HepG2 (cell line): Measurements from ENCODE around the gene BMX. TPM values are rescaled to one million over a fixed set of nuclear protein-coding genes. Genes with fewer than 3 reads are reported as not detected.

Source experiments
- CHD2 ChIP-seq: IDR thresholded peaks from 2 replicates; pipeline ENCODE4 v1.6.1; 2011; ENCODE audit warnings: low read depth, low read length, improper control_type of control experiment
- EED ChIP-seq: sonication (generic); formaldehyde crosslinking; IDR thresholded peaks from 2 replicates; pipeline ENCODE4 v1.5.0; 2020; ENCODE audit warnings: mild to moderate bottlenecking, missing genetic modification reagents
- EHMT2 ChIP-seq: fragments of 200-600 bp; sonication (generic); IDR thresholded peaks from 2 replicates; pipeline ENCODE4 v1.7.0; 2017; ENCODE audit warnings: antibody characterized with exemption, low read depth, low read length, borderline replicate concordance
- FOXC1 ChIP-seq: sonication (generic); formaldehyde crosslinking; IDR thresholded peaks from 2 replicates; pipeline ENCODE4 v1.8.0; 2022; ENCODE audit warnings: mild to moderate bottlenecking, missing genetic modification reagents, borderline replicate concordance
- GPBP1L1 ChIP-seq: sonication (generic); formaldehyde crosslinking; IDR thresholded peaks from 2 replicates; pipeline ENCODE4 v1.5.0; 2020; ENCODE audit warnings: mild to moderate bottlenecking, missing genetic modification reagents
- KDM5A ChIP-seq: fragments of 200-600 bp; sonication (generic); IDR thresholded peaks from 2 replicates; pipeline ENCODE4 v1.7.0; 2018; ENCODE audit warnings: antibody characterized with exemption, mild to moderate bottlenecking, low read length, borderline replicate concordance
- POGZ ChIP-seq: sonication (generic); formaldehyde crosslinking; IDR thresholded peaks from 2 replicates; pipeline ENCODE4 v1.4.0; 2020; ENCODE audit warnings: mild to moderate bottlenecking, missing genetic modification reagents
- RAD21 ChIP-seq: fragments of 450-650 bp; formaldehyde crosslinking; IDR thresholded peaks from 2 replicates; pipeline ENCODE4 v1.5.0; 2020; ENCODE audit warnings: mild to moderate bottlenecking
- TOE1 ChIP-seq: sonication (generic); formaldehyde crosslinking; IDR thresholded peaks from 2 replicates; pipeline ENCODE4 v1.4.0; 2020; ENCODE audit warnings: mild to moderate bottlenecking, missing genetic modification reagents
- ZNF33A ChIP-seq: sonication (generic); formaldehyde crosslinking; IDR thresholded peaks from 2 replicates; pipeline ENCODE4 v1.5.1; 2020; ENCODE audit warnings: missing genetic modification reagents, mild to moderate bottlenecking, moderate library complexity, borderline replicate concordance
- ZNF580 ChIP-seq: IDR thresholded peaks from 2 replicates; pipeline ENCODE4 v1.6.1; 2016; ENCODE audit warnings: low read depth, borderline replicate concordance
- polyA plus RNA-seq, 8 experiments: library from polyadenylated mRNA; depleted of rRNA in 3 of 8; stranded (reverse) in 7 of 8; unstranded in 1 of 8; fragments of >200 nt; fragmentation: Illumina TruSeq in 4 of 8; extraction: Trizol in 4 of 8; gene quantifications; 2 replicates each; pipeline versions ENCODE4 v1.2.1 to v1.2.3, GENCODE V29; 2011 to 2016; ENCODE audit warnings: low read depth in 4 of 8, missing spikeins in 1 of 8, mixed read lengths in 1 of 8; ENCODE audit not compliant: insufficient read depth in 1 of 8
- total RNA-seq, 5 experiments: library from RNA; depleted of rRNA; stranded (reverse); fragments of >200 nt; fragmentation: Illumina TruSeq; extraction: Trizol; gene quantifications; 2 replicates each; pipeline ENCODE4 v1.2.3, GENCODE V29; 2016; ENCODE audit warnings: low read depth in 1 of 5
- TF ChIP-seq, protein P1 (sequence below): sonication (generic); formaldehyde crosslinking; IDR thresholded peaks from 2 replicates; pipeline ENCODE4 v1.5.0; 2020; ENCODE audit warnings: mild to moderate bottlenecking, missing genetic modification reagents, borderline replicate concordance
- TF ChIP-seq, protein P2 (sequence below): sonication (generic); formaldehyde crosslinking; IDR thresholded peaks from 2 replicates; pipeline ENCODE4 v1.9.0; 2022; ENCODE audit warnings: low read depth, missing genetic modification reagents
- TF ChIP-seq, protein P3 (sequence below): sonication (generic); formaldehyde crosslinking; IDR thresholded peaks from 2 replicates; pipeline ENCODE4 v1.4.0; 2020; ENCODE audit warnings: missing genetic modification reagents, borderline replicate concordance
- TF ChIP-seq, protein P4 (sequence below): sonication (generic); formaldehyde crosslinking; IDR thresholded peaks from 2 replicates; pipeline ENCODE4 v1.4.0; 2020; ENCODE audit warnings: missing genetic modification reagents

BMX gene
- total and polyA plus RNA-seq, 2 of the 13 experiments (the other 11 are each of a cell fraction or from before 2014, with no cell fraction given): not detected

GRCh38 chrX:15601932-15602331 is 101.3 kb downstream of the BMX start (continued):
- TF ChIP-seq, protein P1, sequence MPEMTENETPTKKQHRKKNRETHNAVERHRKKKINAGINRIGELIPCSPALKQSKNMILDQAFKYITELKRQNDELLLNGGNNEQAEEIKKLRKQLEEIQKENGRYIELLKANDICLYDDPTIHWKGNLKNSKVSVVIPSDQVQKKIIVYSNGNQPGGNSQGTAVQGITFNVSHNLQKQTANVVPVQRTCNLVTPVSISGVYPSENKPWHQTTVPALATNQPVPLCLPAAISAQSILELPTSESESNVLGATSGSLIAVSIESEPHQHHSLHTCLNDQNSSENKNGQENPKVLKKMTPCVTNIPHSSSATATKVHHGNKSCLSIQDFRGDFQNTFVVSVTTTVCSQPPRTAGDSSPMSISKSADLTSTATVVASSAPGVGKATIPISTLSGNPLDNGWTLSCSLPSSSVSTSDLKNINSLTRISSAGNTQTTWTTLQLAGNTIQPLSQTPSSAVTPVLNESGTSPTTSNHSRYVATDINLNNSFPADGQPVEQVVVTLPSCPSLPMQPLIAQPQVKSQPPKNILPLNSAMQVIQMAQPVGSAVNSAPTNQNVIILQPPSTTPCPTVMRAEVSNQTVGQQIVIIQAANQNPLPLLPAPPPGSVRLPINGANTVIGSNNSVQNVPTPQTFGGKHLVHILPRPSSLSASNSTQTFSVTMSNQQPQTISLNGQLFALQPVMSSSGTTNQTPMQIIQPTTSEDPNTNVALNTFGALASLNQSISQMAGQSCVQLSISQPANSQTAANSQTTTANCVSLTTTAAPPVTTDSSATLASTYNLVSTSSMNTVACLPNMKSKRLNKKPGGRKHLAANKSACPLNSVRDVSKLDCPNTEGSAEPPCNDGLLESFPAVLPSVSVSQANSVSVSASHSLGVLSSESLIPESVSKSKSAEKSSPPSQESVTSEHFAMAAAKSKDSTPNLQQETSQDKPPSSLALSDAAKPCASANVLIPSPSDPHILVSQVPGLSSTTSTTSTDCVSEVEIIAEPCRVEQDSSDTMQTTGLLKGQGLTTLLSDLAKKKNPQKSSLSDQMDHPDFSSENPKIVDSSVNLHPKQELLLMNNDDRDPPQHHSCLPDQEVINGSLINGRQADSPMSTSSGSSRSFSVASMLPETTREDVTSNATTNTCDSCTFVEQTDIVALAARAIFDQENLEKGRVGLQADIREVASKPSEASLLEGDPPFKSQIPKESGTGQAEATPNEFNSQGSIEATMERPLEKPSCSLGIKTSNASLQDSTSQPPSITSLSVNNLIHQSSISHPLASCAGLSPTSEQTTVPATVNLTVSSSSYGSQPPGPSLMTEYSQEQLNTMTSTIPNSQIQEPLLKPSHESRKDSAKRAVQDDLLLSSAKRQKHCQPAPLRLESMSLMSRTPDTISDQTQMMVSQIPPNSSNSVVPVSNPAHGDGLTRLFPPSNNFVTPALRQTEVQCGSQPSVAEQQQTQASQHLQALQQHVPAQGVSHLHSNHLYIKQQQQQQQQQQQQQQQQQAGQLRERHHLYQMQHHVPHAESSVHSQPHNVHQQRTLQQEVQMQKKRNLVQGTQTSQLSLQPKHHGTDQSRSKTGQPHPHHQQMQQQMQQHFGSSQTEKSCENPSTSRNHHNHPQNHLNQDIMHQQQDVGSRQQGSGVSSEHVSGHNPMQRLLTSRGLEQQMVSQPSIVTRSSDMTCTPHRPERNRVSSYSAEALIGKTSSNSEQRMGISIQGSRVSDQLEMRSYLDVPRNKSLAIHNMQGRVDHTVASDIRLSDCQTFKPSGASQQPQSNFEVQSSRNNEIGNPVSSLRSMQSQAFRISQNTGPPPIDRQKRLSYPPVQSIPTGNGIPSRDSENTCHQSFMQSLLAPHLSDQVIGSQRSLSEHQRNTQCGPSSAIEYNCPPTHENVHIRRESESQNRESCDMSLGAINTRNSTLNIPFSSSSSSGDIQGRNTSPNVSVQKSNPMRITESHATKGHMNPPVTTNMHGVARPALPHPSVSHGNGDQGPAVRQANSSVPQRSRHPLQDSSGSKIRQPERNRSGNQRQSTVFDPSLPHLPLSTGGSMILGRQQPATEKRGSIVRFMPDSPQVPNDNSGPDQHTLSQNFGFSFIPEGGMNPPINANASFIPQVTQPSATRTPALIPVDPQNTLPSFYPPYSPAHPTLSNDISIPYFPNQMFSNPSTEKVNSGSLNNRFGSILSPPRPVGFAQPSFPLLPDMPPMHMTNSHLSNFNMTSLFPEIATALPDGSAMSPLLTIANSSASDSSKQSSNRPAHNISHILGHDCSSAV: no peak
- TF ChIP-seq GPBP1L1 (CRISPR knock-in tag) (no peak), KDM5A (no peak), EED (CRISPR knock-in tag) (no peak), ZNF33A (CRISPR knock-in tag) (no peak), ZNF580 (no peak), FOXC1 (CRISPR knock-in tag) (no peak), RAD21 (CRISPR knock-in tag) (no peak), CHD2 (no peak), POGZ (CRISPR knock-in tag) (peak; percentile 44; the same call in 1 of the 2 replicates), TOE1 (CRISPR knock-in tag) (no peak), EHMT2 (no peak)
- TF ChIP-seq, protein P2, sequence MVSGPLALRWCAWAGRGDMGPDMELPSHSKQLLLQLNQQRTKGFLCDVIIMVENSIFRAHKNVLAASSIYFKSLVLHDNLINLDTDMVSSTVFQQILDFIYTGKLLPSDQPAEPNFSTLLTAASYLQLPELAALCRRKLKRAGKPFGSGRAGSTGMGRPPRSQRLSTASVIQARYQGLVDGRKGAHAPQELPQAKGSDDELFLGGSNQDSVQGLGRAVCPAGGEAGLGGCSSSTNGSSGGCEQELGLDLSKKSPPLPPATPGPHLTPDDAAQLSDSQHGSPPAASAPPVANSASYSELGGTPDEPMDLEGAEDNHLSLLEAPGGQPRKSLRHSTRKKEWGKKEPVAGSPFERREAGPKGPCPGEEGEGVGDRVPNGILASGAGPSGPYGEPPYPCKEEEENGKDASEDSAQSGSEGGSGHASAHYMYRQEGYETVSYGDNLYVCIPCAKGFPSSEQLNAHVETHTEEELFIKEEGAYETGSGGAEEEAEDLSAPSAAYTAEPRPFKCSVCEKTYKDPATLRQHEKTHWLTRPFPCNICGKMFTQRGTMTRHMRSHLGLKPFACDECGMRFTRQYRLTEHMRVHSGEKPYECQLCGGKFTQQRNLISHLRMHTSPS: no peak
- TF ChIP-seq, protein P3, sequence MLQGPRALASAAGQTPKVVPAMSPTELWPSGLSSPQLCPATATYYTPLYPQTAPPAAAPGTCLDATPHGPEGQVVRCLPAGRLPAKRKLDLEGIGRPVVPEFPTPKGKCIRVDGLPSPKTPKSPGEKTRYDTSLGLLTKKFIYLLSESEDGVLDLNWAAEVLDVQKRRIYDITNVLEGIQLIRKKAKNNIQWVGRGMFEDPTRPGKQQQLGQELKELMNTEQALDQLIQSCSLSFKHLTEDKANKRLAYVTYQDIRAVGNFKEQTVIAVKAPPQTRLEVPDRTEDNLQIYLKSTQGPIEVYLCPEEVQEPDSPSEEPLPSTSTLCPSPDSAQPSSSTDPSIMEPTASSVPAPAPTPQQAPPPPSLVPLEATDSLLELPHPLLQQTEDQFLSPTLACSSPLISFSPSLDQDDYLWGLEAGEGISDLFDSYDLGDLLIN (CRISPR knock-in tag): no peak
- TF ChIP-seq, protein P4, sequence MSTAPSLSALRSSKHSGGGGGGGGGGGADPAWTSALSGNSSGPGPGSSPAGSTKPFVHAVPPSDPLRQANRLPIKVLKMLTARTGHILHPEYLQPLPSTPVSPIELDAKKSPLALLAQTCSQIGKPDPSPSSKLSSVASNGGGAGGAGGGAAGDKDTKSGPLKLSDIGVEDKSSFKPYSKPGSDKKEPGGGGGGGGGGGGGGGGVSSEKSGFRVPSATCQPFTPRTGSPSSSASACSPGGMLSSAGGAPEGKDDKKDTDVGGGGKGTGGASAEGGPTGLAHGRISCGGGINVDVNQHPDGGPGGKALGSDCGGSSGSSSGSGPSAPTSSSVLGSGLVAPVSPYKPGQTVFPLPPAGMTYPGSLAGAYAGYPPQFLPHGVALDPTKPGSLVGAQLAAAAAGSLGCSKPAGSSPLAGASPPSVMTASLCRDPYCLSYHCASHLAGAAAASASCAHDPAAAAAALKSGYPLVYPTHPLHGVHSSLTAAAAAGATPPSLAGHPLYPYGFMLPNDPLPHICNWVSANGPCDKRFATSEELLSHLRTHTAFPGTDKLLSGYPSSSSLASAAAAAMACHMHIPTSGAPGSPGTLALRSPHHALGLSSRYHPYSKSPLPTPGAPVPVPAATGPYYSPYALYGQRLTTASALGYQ (CRISPR knock-in tag): 0 out of 2 replicates have a peak, but pooled peaks have one; percentile 42
